Measurements from ENCODE around the gene TM9SF1. TPM values are rescaled to one million over a fixed set of nuclear protein-coding genes. Genes with fewer than 3 reads are reported as not detected.

Gene TM9SF1
- total and polyA plus RNA-seq, 9 of the 15 experiments (the other 6 are each of a cell fraction or from before 2014, with no cell fraction given) = 5.3 to 20.3 (median 11.8) TPM

GRCh38 chr14:24150567-24150966 lies 44.7 kb downstream of the TM9SF1 start (continued):
- TF ChIP-seq MED1 (CRISPR knock-in tag; IDR thresholded peaks at IDR 0.05; ENCODE audit: borderline replicate concordance) (no peak), TAF9B (IDR thresholded peaks at IDR 0.05; ENCODE audit: partially characterized antibody) (no peak), HBP1 (CRISPR knock-in tag; IDR thresholded peaks at IDR 0.05) (no peak), ZBTB7A (IDR thresholded peaks at IDR 0.05; ENCODE audit: borderline replicate concordance, control insufficient read depth, low read depth, low read length) (no peak), MTF1 (CRISPR knock-in tag; IDR thresholded peaks at IDR 0.05; ENCODE audit: borderline replicate concordance) (no peak), ZC3H4 (CRISPR knock-in tag; IDR thresholded peaks at IDR 0.05; ENCODE audit: borderline replicate concordance) (no peak), NCOA2 (IDR thresholded peaks at IDR 0.05; ENCODE audit: partially characterized antibody in 2 of 2) (no peak), MBD2 (IDR thresholded peaks at IDR 0.05; ENCODE audit: borderline replicate concordance, low read depth) (no peak), ZBTB1 (CRISPR knock-in tag; IDR thresholded peaks at IDR 0.05; ENCODE audit: borderline replicate concordance, low read depth) (no peak)

- ATAC-seq (no peak), FAIRE-seq (no peak), DNase-seq (ENCODE audit: extremely low read depth in 1 of 4, low spot score in 3 of 4) (no peak)
- Histone ChIP-seq H3K9ac (ENCODE audit: insufficient read depth in 1 of 2, low read depth in 2 of 2, low read length in 2 of 2) (peak overlapping the region in 1 of 2 experiments; percentile 50; a peak in 1 of 4 replicates), H3K4me3 (no peak overlapping the region), H4K20me1 (replicated peaks; ENCODE audit: control insufficient read depth, insufficient read depth, low read length) (no peaks in the 10 kb centered on the region), H3K9me1 (ENCODE audit: control insufficient read depth, insufficient read depth, low read length) (peaks cover 5% of the 10 kb centered on the region), H3K9me3 (replicated peaks; ENCODE audit: control insufficient read depth, insufficient read depth, low read depth, low read length) (no peaks in the 10 kb centered on the region), H2AFZ (ENCODE audit: low read depth, low read length) (no peak overlapping the region), H3K4me1 (replicated peaks in 1 of 2; ENCODE audit: control insufficient read depth in 2 of 2, insufficient read depth in 2 of 2, low read length in 2 of 2) (peaks cover 12 to 33% of the 10 kb centered on the region in 2 experiments; a peak in 4 of 5 replicates), H3K79me2 (ENCODE audit: control insufficient read depth, insufficient read depth, low read length) (peaks cover 28% of the 10 kb centered on the region), H3K27ac (ENCODE audit: extremely low read depth, low read depth, low read length) (no peak overlapping the region), H3K27me3 (ENCODE audit: control insufficient read depth in 2 of 2, insufficient read depth in 2 of 2, low read length in 2 of 2) (no peaks in the 10 kb centered on the region), H3K36me3 (ENCODE audit: control insufficient read depth, insufficient read depth, low read length) (peaks cover 49% of the 10 kb centered on the region; the same call in 2 of the 3 replicates), H3K4me2 (ENCODE audit: insufficient read depth, low read length) (no peak overlapping the region)
- WGBS (ENCODE audit: insufficient coverage, low coverage, missing lambda C conversion rate) = 100% methylated on average over 5 of the region's 9 CpGs
- intact Hi-C loops (cut with micrococcal nuclease) = no loop called here
- TF ChIP-seq RBFOX2 (IDR thresholded peaks at IDR 0.05; ENCODE audit: low read depth, low read length) (0 out of 2 replicates have a peak, but pooled peaks have one; percentile 25), SLC30A9 (CRISPR knock-in tag; IDR thresholded peaks at IDR 0.05) (no peak)
- no TSS peak for BruUV-seq (replicated peaks)
- CTCF ChIA-PET (ENCODE audit: low intra/inter-chr PET ratio) = no interaction called here
- in situ Hi-C loops (cut with MboI) = no loop called here
- POLR2A ChIA-PET = interaction anchor here (0.5 to 1.2 kb wide), 2 partner anchors 9 to 13 kb away, joined by 4 read pairs; partner anchors contain the start of gene EMC9
Observed at GRCh38 chr14:24150061-24150460, 45.2 kb downstream of the TM9SF1 start.
